ENCODE results near the gene KLF13. TPM values are rescaled to one million over a fixed set of nuclear protein-coding genes. Genes with fewer than 3 reads are reported as not detected.
A peak's percentile ranks its signal among the peaks of the same experiment; 100 is the strongest.

The KLF13 gene
- total and polyA plus RNA-seq, 7 donors, result 18.7 to 71.9 (median 25.0) TPM

DNA sequence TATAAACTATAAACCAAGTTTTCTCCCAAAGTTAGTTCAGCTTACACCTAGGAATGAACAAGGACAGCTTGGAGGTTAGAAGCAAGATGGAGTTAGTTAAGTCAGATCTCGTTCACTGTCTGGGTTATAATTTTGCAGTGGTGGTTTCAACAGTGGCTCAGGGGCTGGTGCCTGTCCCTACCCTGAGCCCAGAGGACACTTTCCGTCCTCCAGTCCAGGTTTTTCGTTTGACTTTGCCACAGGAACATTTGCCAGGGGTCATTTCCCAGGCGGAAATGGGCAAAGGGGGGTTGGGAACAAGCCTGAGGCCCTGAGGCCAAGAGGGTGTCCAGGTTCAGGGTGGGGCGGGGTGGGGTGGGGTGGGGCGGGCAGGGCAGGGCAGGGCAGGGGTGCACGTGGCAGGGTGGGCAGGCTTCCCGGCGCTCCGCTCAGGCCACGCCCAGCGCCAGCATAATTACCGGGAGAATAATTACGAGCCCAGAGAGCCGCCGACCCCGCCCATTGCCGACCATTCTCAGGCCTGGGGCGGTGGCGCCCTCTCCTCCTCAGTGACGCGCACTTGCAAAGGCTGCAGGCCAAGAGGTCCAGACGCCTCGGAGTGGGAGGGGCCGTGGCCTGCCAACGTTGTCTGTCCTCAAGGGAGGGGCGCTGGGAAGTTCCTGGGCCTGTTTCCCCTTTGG is 70.4 kb downstream of the KLF13 start:
- H3K36me3 ChIP-seq, result no peaks in the 10 kb centered on the region
- H3K9me3 ChIP-seq, result no peaks in the 10 kb centered on the region
- 7 to 30% methylated on average over 27 of the region's 27 CpGs for WGBS, 2 donors
- intact Hi-C loops (cut with DNase I), result no loop called here
- peak overlapping the region; percentile 51 to 81 (median 64) for H3K27ac ChIP-seq
- no peak for TF ChIP-seq POLR2A (IDR thresholded peaks at IDR 0.05)
- TF ChIP-seq EP300 (IDR thresholded peaks at IDR 0.05), result no peak
- TF ChIP-seq POLR2AphosphoS5 (IDR thresholded peaks at IDR 0.05), result peak; percentile 14 to 38 (median 19)
- TF ChIP-seq, protein P1, sequence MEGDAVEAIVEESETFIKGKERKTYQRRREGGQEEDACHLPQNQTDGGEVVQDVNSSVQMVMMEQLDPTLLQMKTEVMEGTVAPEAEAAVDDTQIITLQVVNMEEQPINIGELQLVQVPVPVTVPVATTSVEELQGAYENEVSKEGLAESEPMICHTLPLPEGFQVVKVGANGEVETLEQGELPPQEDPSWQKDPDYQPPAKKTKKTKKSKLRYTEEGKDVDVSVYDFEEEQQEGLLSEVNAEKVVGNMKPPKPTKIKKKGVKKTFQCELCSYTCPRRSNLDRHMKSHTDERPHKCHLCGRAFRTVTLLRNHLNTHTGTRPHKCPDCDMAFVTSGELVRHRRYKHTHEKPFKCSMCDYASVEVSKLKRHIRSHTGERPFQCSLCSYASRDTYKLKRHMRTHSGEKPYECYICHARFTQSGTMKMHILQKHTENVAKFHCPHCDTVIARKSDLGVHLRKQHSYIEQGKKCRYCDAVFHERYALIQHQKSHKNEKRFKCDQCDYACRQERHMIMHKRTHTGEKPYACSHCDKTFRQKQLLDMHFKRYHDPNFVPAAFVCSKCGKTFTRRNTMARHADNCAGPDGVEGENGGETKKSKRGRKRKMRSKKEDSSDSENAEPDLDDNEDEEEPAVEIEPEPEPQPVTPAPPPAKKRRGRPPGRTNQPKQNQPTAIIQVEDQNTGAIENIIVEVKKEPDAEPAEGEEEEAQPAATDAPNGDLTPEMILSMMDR (IDR thresholded peaks at IDR 0.05), result no peak
- DNase-seq, result peak; percentile 94
- H3K4me3 ChIP-seq, result peak overlapping the region in 3 of 4 donors; percentile 13 to 33 (median 23)
- H3K4me1 ChIP-seq, result peaks cover 0 to 29% (median 25%) of the 10 kb centered on the region in 4 donors
- no peaks in the 10 kb centered on the region for H3K27me3 ChIP-seq

DNA sequence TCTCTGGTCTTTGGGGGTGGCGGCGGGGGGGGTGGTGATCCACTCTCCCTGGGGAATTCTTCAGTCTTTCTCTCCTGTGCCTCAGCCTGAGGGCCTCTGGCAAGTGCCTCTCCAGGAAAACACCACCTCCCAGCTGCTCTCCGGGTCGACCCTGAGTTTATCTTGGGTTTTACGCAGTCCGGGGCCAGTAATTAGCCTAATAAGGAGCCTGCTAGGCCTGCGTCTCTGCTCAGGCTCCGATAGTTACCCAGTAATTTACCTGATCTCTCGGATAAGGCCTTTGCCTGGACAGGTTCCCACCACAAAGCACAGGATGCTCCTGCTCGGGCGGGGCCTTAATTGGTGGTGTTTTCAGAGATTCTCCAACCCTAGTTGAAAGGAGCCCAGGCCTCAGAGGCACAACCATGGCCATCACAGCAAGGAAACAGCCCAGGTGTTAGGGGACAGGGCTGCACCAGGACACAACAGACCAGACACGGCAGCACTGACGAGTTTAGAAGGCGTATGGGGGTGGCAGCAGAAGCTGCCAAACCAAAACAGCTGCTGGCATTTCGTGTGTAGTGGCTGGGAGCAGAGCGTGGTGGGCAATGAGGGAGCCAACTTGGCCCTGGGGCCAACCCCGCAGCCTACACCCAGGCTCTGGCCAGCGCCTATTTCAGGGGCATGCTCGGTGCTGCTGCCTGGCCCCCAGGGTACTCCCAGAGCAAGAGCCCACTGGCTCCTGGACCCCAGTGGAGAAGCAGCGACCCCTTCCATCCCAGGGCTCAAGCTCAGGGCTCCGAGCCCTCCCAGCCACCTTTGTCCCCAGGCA is 71.4 kb downstream of the KLF13 start:
- no peaks in the 10 kb centered on the region for H3K27me3 ChIP-seq
- no peak overlapping the region for H3K4me3 ChIP-seq
- intact Hi-C loops (cut with DNase I), result no loop called here
- no peaks in the 10 kb centered on the region for H3K9me3 ChIP-seq
- H3K4me1 ChIP-seq, result peaks cover 0 to 21% (median 17%) of the 10 kb centered on the region in 4 donors
- no peaks in the 10 kb centered on the region for H3K36me3 ChIP-seq
- no peak for DNase-seq
- no peak for TF ChIP-seq POLR2AphosphoS5 (IDR thresholded peaks at IDR 0.05)
- TF ChIP-seq, protein P1 (IDR thresholded peaks at IDR 0.05), result no peak
- peak overlapping the region; percentile 51 to 81 (median 64) for H3K27ac ChIP-seq
- WGBS, 2 donors, result 49 to 75% methylated on average over 21 of the region's 21 CpGs

DNA sequence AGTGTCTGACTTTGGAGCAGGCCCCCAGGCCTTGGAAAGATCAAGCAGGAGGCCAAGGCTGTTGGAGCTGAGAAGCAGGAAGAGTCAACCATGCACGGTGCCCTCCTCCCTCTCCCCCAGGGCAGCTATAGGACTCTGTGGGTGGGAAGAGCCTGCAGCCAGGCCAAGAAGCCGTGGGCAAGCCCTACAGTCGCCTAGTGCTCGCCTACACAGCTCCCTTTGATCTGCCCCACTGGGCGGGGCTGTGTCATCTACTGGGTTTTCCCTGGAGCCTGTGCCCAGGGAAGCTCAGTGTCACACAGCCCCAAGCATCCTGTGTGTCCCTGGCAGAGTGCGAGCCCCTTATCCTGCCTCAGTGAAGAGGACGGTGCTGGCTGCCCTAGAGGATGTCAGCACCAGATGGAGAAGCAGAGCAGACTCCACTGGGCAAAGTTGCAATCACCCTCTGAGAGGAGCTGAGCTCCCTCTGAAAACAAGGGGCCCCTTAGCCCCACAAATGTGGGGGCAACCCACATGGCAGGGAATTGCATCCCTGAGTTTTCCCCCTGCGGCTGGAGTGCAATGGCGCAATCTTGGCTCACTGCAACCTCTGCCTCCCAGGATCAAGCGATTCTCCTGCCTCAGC is 72.2 kb downstream of the KLF13 start:
- peaks cover 0 to 19% (median 14%) of the 10 kb centered on the region in 4 donors for H3K4me1 ChIP-seq
- H3K4me3 ChIP-seq, result no peak overlapping the region
- H3K27ac ChIP-seq, result peak overlapping the region in 2 of 4 donors; percentile 51 to 81
- DNase-seq, result peak; percentile 61
- no peaks in the 10 kb centered on the region for H3K9me3 ChIP-seq
- no peaks in the 10 kb centered on the region for H3K36me3 ChIP-seq
- 40 to 63% methylated on average over 10 of the region's 10 CpGs for WGBS, 2 donors
- no peaks in the 10 kb centered on the region for H3K27me3 ChIP-seq
- intact Hi-C loops (cut with DNase I), result no loop called here
- TF ChIP-seq, protein P1 (IDR thresholded peaks at IDR 0.05), result no peak
- TF ChIP-seq POLR2A (IDR thresholded peaks at IDR 0.05) (no peak), POLR2AphosphoS5 (IDR thresholded peaks at IDR 0.05) (no peak), EP300 (IDR thresholded peaks at IDR 0.05) (no peak)

DNA sequence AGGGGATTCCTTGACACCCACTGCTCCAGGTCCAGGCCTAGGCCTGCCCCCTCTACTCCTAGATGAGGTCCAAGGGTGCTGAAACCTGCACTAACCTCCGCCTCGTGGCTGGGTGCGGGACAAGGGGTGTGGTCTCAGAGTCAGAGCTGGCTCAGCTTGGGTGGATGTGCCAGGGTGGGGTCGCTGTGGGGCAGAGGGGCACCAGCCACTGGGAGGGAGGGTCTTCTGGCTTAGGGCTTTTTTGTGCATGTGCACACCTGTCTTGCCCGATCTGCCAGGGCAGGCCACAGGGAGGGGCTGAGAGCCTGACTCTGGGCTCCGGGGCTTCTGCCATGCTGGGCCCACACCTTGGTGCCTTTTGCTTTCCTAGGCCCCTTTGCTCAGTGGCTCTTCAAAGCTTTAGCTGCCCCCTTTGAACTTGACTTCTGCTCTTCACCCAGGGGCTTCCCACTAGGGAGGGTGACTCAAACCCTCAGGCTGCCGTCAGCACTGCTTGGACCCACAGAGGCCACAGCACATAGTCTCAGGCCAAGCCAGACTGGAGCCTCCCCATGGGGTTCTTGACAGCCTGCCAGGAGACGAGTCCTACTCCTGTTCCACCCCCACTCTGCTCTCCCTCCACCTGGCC is 73.0 kb downstream of the KLF13 start:
- no peak overlapping the region for H3K27ac ChIP-seq
- 48 to 75% methylated on average over 8 of the region's 8 CpGs for WGBS, 2 donors
- DNase-seq, result peak; percentile 62
- no peaks in the 10 kb centered on the region for H3K9me3 ChIP-seq
- H3K4me1 ChIP-seq, result peaks cover 0 to 19% (median 14%) of the 10 kb centered on the region in 4 donors
- no peaks in the 10 kb centered on the region for H3K36me3 ChIP-seq
- TF ChIP-seq, protein P1 (IDR thresholded peaks at IDR 0.05), result no peak
- TF ChIP-seq EP300 (IDR thresholded peaks at IDR 0.05), result no peak
- H3K27me3 ChIP-seq, result no peaks in the 10 kb centered on the region
- intact Hi-C loops (cut with DNase I), result no loop called here
- H3K4me3 ChIP-seq, result no peak overlapping the region

Data from sigmoid colon (tissue), 7 donors.